ENCODE data around the gene ENOX1.
"Not testable (repeated sequence)": the region's sequence is repeated elsewhere in the genome, so short reads cannot be mapped to it uniquely, and the experiment has no call there.

Gene ENOX1

GRCh38 chr13:43786766-43787517 lies at the start of gene ENOX1:
ENOX1 (minus strand) TSS chr13:43786972.
- no peak for DNase-seq (ENCODE audit: low read depth in 2 of 2)

DNA sequence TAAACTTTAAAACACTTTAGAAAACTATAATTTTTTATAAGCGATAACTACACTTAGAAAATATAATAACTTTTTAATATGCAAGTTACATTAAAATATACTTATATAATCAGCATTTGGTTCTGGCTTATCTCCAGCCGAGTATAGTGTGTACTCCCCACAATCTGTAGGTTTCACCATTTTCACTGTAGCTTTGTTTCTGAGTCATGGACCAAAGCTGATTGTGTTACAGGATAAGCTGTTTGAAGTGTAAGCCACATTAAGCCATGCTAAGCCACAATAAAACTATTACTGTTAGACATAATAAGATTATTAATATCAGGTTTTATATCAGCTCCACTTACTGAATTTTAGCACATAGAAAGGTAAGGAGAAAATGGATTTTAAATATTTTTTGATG lies 48.9 kb upstream of the ENOX1 start:
- DNase-seq (ENCODE audit: low read depth in 2 of 2): no peak

GRCh38 chr13:43831088-43831487 lies 44.3 kb upstream of the ENOX1 start:
- DNase-seq (ENCODE audit: low read depth in 2 of 2): no peak

DNA sequence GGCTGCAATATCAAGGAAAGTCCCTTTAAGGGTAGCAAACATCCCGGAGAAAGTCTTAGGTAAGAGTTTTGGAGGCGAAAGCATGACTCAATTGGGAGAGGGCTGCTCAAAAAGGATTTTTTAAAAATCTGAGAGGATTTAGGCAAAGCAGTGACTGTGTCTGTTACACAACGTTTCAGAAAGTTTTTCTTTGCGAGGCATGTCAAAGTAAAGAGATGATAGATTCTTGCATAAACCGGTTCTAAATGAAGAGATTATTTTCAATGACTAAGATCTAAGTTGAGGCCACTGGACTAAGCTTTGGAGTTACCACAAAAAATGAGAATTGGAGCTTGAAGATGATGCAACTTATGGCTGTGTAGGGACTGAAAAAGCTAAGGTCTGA lies 43.7 kb upstream of the ENOX1 start:
- no peak for DNase-seq (ENCODE audit: low read depth in 2 of 2)

- DNase-seq (ENCODE audit: low read depth in 2 of 2): not testable (repeated sequence)
Measured at GRCh38 chr13:43824656-43825055, 37.9 kb upstream of the ENOX1 start.

GRCh38 chr13:43822969-43823368 lies 36.2 kb upstream of the ENOX1 start:
- no peak for DNase-seq (ENCODE audit: low read depth in 2 of 2)

- DNase-seq (ENCODE audit: low read depth in 2 of 2): no peak
Measured at GRCh38 chr13:43816401-43816889, 29.7 kb upstream of the ENOX1 start.

- DNase-seq (ENCODE audit: low read depth in 2 of 2): no peak
Measured at GRCh38 chr13:43815204-43815603, 28.4 kb upstream of the ENOX1 start.

DNA sequence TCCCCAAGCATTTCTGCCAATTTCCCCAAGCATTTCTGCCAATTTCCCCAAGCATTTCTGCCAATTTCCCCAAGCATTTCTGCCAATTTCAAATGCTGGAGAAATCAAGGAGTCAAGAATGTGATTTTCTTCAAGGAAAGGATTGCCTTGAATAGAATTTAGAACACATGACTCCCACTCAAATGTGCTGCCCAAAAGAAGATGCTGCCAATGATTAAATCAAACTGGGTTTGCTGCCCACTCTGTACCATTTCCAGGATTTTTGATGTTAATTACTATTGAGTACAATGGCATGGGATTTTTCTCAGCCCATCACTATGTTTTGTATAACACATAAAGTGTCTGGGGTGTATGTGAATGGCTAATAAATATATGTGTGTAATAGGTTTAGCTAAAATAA lies 21.9 kb upstream of the ENOX1 start:
- no peak for DNase-seq (ENCODE audit: low read depth in 2 of 2)

GRCh38 chr13:43805681-43806128 lies 18.9 kb upstream of the ENOX1 start:
- DNase-seq (ENCODE audit: low read depth in 2 of 2): no peak

DNA sequence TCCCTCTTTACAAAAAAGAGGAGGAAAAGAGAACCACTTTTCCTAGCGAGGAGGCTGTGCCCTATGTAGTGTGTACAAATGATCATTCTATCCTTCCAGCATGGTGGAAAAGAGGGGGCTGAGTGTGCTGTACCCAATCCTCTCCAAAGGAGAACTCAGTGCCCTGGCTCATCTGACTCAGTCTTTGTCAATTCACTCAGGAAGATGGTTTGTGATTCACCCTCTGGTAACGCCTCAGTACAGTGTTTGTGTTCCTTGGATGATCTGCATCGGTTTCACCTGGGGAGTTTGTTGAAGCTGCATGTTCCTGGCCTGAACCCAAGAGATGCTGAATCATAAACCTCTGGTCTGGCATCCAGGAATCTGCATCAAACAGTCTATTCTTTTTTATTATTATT lies 18.3 kb upstream of the ENOX1 start:
- DNase-seq (ENCODE audit: low read depth in 2 of 2): peak in 1 of 2 donors; percentile 35

DNA sequence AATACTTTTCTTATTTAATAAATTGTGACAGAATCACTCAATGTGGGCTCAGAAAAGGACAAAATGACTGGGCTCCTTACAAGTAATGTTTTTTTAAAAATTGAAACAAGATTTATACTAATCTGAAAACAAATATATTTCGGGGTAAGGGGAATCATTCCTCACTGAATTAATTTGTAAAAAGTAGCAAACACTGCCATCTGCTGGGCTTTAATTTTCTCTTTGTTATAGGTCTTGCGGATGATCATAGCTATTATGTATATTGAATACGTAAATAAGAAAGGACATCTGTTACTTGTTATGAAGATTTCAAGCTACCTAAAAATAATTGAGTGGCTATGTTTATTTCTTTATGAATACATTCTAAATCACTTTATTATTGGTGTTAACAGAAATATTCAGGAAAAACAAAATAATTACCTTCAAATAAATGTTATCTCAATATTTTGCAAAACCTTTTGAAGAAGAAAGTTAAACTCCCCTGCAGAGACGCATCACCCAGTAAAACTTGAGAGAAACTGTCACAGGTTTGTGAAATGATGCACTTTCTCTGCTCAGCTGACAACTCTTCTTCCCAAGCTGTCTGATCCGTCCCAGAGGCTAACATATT lies 17.8 kb upstream of the ENOX1 start:
- no peak for DNase-seq (ENCODE audit: low read depth in 2 of 2)

GRCh38 chr13:43802511-43802910 lies 15.7 kb upstream of the ENOX1 start:
- no peak for DNase-seq (ENCODE audit: low read depth in 2 of 2)

- DNase-seq (ENCODE audit: low read depth in 2 of 2): no peak
Measured at GRCh38 chr13:43800828-43801227, 14.1 kb upstream of the ENOX1 start.

GRCh38 chr13:43799191-43799590 lies 12.4 kb upstream of the ENOX1 start:
- DNase-seq (ENCODE audit: low read depth in 2 of 2): no peak

- DNase-seq (ENCODE audit: low read depth in 2 of 2): no peak
Measured at GRCh38 chr13:43797869-43798268, 11.1 kb upstream of the ENOX1 start.

DNA sequence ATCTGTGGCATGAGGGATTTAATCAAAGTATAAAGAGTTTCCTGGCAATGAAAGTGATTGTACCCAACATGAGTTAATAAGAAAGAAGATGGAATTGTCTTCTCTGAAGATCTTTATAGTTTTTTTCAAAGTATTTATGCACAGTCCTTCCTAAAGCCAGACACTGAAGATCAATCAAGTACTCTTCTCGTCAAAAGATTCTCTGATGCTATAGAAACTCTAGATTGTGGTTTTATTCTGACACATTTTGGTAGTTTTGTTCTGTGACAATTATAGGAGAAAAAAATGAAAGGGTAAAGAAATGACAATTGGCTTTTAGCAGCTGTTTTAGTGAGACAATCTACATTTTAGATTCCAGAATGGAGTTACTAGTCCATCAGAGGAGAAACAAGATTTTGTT lies 10.4 kb upstream of the ENOX1 start:
- DNase-seq (ENCODE audit: low read depth in 2 of 2): no peak

DNA sequence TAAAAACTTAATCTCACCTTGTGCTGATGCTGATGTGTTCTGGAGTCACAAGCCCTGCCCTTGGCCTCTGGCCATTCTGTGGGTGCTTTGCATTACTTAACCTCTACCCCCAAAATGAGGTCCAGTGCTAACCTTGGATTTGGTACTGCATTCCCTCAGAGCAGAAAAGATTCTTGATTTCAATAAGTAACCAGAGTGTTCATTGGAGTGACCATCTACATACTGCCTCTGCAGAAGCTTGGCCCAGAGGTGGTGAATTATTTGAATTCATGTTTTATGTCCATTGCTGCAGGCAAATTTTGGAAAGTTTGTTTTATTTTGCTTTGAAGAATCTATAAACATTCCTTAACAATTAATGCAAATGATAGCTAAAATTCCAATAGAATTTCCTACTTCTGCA lies 7.6 kb upstream of the ENOX1 start:
- DNase-seq (ENCODE audit: low read depth in 2 of 2): no peak

GRCh38 chr13:43792076-43792881 lies 5.5 kb upstream of the ENOX1 start:
- DNase-seq (ENCODE audit: low read depth in 2 of 2): no peak

DNA sequence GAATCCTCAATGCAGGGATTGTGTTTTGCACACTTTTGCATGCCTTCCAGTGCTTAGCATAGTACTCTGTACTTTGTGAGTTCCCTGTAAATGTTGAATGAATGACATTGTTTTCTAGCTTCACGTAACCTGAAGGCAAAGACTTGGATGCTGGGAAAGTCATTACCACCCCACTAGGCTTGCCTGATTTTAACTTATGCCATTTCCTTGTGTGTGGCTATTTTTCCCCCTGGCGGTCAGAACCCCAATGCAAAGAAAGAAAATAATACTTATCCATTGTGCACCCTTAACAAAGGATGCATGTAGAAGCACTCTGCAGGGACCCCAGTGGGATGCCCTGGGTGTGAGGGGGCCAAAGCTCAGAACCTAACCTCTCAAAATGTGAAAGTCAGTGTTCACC lies 1.2 kb upstream of the ENOX1 start:
- no peak for DNase-seq (ENCODE audit: low read depth in 2 of 2)

DNA sequence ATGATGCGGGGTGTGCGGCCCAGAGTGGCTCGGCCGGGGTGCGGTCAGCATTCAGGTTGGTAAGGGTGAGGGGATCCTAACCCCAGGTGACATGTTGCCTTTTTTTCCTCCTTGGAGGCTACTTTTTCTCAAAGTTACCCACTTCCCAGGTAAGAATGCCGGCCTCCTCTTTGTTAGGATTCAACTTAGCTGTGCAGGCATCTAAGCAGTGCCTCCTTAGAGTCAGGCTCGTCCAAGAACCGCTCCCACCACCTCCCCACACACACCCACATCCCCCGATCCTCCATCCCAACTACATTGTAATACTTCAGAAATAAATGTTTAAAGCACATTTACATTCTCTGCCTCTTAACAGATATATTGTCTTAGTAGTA lies 733 bp upstream of the ENOX1 start:
- no peak for DNase-seq (ENCODE audit: low read depth in 2 of 2)

- no peak for DNase-seq (ENCODE audit: low read depth in 2 of 2)
Measured at GRCh38 chr13:43786472-43786765, 353 bp downstream of the ENOX1 start.
